HepG2 (cell line): Measurements from ENCODE around the gene JPH4. TPM values are rescaled to one million over a fixed set of nuclear protein-coding genes. Genes with fewer than 3 reads are reported as not detected.
A peak's percentile ranks its signal among the peaks of the same experiment; 100 is the strongest.
"Not testable (repeated sequence)": the region's sequence is repeated elsewhere in the genome, so short reads cannot be mapped to it uniquely, and the experiment has no call there.

Experiments
- FOXP1 ChIP-seq, 2 experiments: fragments of 450-650 bp in 1 of 2; IDR thresholded peaks; 2 replicates each; pipeline ENCODE4 v1.6.1; 2017 to 2018; ENCODE audit warnings: antibody characterized with exemption in 1 of 2
- JUNB ChIP-seq: sonication (generic); formaldehyde crosslinking; IDR thresholded peaks from 2 replicates; pipeline ENCODE4 v1.8.0; 2022; ENCODE audit warnings: missing genetic modification reagents, mild to moderate bottlenecking, borderline replicate concordance
- MAZ ChIP-seq, 2 experiments: sonication (generic) in 1 of 2; formaldehyde crosslinking in 1 of 2; IDR thresholded peaks; 2 replicates each; pipeline versions ENCODE4 v1.5.0 to v1.6.1; 2012 to 2020; ENCODE audit warnings: low read depth in 2 of 2, mild to moderate bottlenecking in 2 of 2, borderline replicate concordance in 1 of 2, improper control_type of control experiment in 1 of 2, low read length in 1 of 2, missing genetic modification reagents in 1 of 2, moderate library complexity in 1 of 2
- POLR2AphosphoS2 ChIP-seq: IDR thresholded peaks from 2 replicates; pipeline ENCODE4 v1.6.1; 2011; ENCODE audit warnings: low read depth, low read length, improper control_type of control experiment
- RAD51 ChIP-seq: fragments of 450-650 bp; IDR thresholded peaks from 2 replicates; pipeline ENCODE4 v1.6.1; 2016; ENCODE audit warnings: borderline replicate concordance
- RNF2 ChIP-seq: fragments of 450-650 bp; conservative IDR thresholded peaks from 2 replicates; pipeline ENCODE4 v1.6.1; 2016; ENCODE audit warnings: low read depth
- SIX4 ChIP-seq: sonication (generic); formaldehyde crosslinking; IDR thresholded peaks from 2 replicates; pipeline ENCODE4 v1.4.0; 2020; ENCODE audit warnings: missing genetic modification reagents
- SNAPC2 ChIP-seq: sonication (generic); formaldehyde crosslinking; IDR thresholded peaks from 2 replicates; pipeline ENCODE4 v1.8.1; 2022; ENCODE audit warnings: mild to moderate bottlenecking, missing genetic modification reagents
- ZFX ChIP-seq: sonication (generic); formaldehyde crosslinking; IDR thresholded peaks from 2 replicates; pipeline ENCODE4 v1.4.0; 2020; ENCODE audit warnings: mild to moderate bottlenecking, low read depth, missing genetic modification reagents, moderate library complexity
- ZFY ChIP-seq: sonication (generic); formaldehyde crosslinking; IDR thresholded peaks from 2 replicates; pipeline ENCODE4 v1.4.0; 2020; ENCODE audit warnings: missing genetic modification reagents
- ZNF318 ChIP-seq: sonication (generic); formaldehyde crosslinking; IDR thresholded peaks from 2 replicates; pipeline ENCODE4 v1.4.0; 2020; ENCODE audit warnings: mild to moderate bottlenecking, missing genetic modification reagents
- ZNF776 ChIP-seq: sonication (generic); formaldehyde crosslinking; IDR thresholded peaks from 2 replicates; pipeline ENCODE4 v1.4.0; 2020; ENCODE audit warnings: mild to moderate bottlenecking, missing genetic modification reagents
- ZNF816 ChIP-seq: sonication (generic); formaldehyde crosslinking; IDR thresholded peaks from 2 replicates; pipeline ENCODE4 v1.8.0; 2022; ENCODE audit warnings: missing genetic modification reagents, mild to moderate bottlenecking, borderline replicate concordance
- polyA plus RNA-seq, 8 experiments: library from polyadenylated mRNA; depleted of rRNA in 3 of 8; stranded (reverse) in 7 of 8; unstranded in 1 of 8; fragments of >200 nt; fragmentation: Illumina TruSeq in 4 of 8; extraction: Trizol in 4 of 8; gene quantifications; 2 replicates each; pipeline versions ENCODE4 v1.2.1 to v1.2.3, GENCODE V29; 2011 to 2016; ENCODE audit warnings: low read depth in 4 of 8, missing spikeins in 1 of 8, mixed read lengths in 1 of 8; ENCODE audit not compliant: insufficient read depth in 1 of 8
- total RNA-seq, 5 experiments: library from RNA; depleted of rRNA; stranded (reverse); fragments of >200 nt; fragmentation: Illumina TruSeq; extraction: Trizol; gene quantifications; 2 replicates each; pipeline ENCODE4 v1.2.3, GENCODE V29; 2016; ENCODE audit warnings: low read depth in 1 of 5
- TF ChIP-seq, protein P1 (sequence below): sonication (generic); formaldehyde crosslinking; IDR thresholded peaks from 2 replicates; pipeline ENCODE4; 2020; ENCODE audit warnings: missing genetic modification reagents, mild to moderate bottlenecking, borderline replicate concordance
- TF ChIP-seq, protein P2 (sequence below): sonication (generic); formaldehyde crosslinking; IDR thresholded peaks from 2 replicates; pipeline ENCODE4 v1.8.0; 2022; ENCODE audit warnings: mild to moderate bottlenecking, missing genetic modification reagents, moderate library complexity

Gene JPH4
- total and polyA plus RNA-seq, 2 of the 13 experiments (the other 11 are each of a cell fraction or from before 2014, with no cell fraction given): 0.08 to 0.22 TPM

DNA sequence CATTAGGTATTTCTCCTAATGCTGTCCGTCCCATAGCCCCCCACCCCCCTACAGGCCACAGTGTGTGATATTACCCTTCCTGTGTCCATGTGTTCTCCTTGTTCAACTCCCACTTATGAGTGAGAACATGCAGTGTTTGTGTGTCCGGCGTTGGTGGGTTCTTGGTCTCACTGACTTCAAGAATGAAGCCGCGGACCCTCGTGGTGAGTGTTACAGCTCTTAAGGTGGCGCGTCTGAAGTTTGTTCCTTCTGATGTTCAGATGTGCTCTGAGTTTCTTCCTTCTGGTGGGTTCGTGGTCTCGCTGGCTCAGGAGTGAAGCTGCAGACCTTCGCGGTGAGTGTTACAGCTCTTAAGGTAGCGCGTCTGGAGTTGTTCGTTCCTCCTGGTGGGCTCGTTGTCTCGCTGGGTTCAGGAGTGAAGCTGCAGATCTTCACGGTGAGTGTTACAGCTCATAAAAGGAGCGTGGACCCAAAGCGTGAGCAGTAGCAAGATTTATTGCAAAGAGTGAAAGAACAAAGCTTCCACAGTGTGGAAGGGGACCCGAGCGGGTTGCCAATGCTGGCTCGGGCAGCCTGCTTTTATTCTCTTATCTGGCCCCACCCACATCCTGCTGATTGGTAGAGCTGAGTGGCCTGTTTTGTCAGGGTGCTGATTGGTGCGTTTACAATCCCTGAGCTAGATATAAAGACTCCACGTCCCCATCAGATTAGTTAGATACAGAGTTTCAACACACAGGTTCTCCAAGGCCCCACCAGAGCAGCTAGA, 5.4 kb upstream of the JPH4 start (continued):
- TF ChIP-seq ZFX (CRISPR knock-in tag): peak; percentile 51
- TF ChIP-seq ZNF816 (CRISPR knock-in tag): peak; percentile 95; the same call in 1 of the 2 replicates
- peak; percentile 100 for TF ChIP-seq ZNF318 (CRISPR knock-in tag)
- peak; percentile 63; the same call in 1 of the 2 replicates for TF ChIP-seq SIX4 (CRISPR knock-in tag)
- TF ChIP-seq POLR2AphosphoS2: peak; percentile 97
- TF ChIP-seq FOXP1 (IDR thresholded peaks at IDR 0.05); MAZ (IDR thresholded peaks at IDR 0.05; ENCODE audit: borderline replicate concordance, low read depth, low read length): not testable (repeated sequence)
- TF ChIP-seq FOXP1 (CRISPR knock-in tag; IDR thresholded peaks at IDR 0.05): peak; percentile 20; the same call in 1 of the 2 replicates
- TF ChIP-seq MAZ (CRISPR knock-in tag; IDR thresholded peaks at IDR 0.05; ENCODE audit: low read depth): peak; percentile 10; the same call in 1 of the 2 replicates
- 0 out of 2 replicates have a peak, but pooled peaks have one; percentile 22 for TF ChIP-seq ZFY (CRISPR knock-in tag)
- peak; percentile 90 for TF ChIP-seq ZNF776 (CRISPR knock-in tag)
- TF ChIP-seq, protein P1, sequence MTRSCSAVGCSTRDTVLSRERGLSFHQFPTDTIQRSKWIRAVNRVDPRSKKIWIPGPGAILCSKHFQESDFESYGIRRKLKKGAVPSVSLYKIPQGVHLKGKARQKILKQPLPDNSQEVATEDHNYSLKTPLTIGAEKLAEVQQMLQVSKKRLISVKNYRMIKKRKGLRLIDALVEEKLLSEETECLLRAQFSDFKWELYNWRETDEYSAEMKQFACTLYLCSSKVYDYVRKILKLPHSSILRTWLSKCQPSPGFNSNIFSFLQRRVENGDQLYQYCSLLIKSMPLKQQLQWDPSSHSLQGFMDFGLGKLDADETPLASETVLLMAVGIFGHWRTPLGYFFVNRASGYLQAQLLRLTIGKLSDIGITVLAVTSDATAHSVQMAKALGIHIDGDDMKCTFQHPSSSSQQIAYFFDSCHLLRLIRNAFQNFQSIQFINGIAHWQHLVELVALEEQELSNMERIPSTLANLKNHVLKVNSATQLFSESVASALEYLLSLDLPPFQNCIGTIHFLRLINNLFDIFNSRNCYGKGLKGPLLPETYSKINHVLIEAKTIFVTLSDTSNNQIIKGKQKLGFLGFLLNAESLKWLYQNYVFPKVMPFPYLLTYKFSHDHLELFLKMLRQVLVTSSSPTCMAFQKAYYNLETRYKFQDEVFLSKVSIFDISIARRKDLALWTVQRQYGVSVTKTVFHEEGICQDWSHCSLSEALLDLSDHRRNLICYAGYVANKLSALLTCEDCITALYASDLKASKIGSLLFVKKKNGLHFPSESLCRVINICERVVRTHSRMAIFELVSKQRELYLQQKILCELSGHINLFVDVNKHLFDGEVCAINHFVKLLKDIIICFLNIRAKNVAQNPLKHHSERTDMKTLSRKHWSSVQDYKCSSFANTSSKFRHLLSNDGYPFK (CRISPR knock-in tag): peak; percentile 82; the same call in 1 of the 2 replicates
- peak; percentile 22; the same call in 1 of the 2 replicates for TF ChIP-seq RNF2
- TF ChIP-seq, protein P2, sequence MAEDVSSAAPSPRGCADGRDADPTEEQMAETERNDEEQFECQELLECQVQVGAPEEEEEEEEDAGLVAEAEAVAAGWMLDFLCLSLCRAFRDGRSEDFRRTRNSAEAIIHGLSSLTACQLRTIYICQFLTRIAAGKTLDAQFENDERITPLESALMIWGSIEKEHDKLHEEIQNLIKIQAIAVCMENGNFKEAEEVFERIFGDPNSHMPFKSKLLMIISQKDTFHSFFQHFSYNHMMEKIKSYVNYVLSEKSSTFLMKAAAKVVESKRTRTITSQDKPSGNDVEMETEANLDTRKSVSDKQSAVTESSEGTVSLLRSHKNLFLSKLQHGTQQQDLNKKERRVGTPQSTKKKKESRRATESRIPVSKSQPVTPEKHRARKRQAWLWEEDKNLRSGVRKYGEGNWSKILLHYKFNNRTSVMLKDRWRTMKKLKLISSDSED: peak; percentile 91; the same call in 1 of the 2 replicates
- peak; percentile 34; the same call in 1 of the 2 replicates for TF ChIP-seq RAD51
- peak; percentile 93 for TF ChIP-seq JUNB
- peak; percentile 29; the same call in 1 of the 2 replicates for TF ChIP-seq SNAPC2 (CRISPR knock-in tag)
